K562 (cell line): ENCODE measurements around the gene AKAP6.

Source experiments
- FOXM1 ChIP-seq, 2 experiments: fragments of 450-650 bp in 1 of 2; sonication (generic) in 1 of 2; formaldehyde crosslinking in 1 of 2; IDR thresholded peaks; 2 replicates each; pipeline versions ENCODE4 v1.6.1 to v1.9.0; 2017 to 2022; ENCODE audit warnings: low read depth in 2 of 2, mild to moderate bottlenecking in 2 of 2, missing genetic modification reagents in 1 of 2, moderate library complexity in 1 of 2
- MAZ ChIP-seq, 2 experiments: fragments of 450-650 bp in 1 of 2; sonication (generic) in 1 of 2; formaldehyde crosslinking; IDR thresholded peaks in 1 of 2; conservative IDR thresholded peaks in 1 of 2; 2 replicates each; pipeline versions ENCODE4 v1.4.0 to v1.5.0; 2020; ENCODE audit warnings: mild to moderate bottlenecking in 1 of 2, missing genetic modification reagents in 1 of 2
- POLR2A ChIP-seq: fragments of 450-650 bp; conservative IDR thresholded peaks from 2 replicates; pipeline ENCODE4 v1.6.1; 2016
- TAF1 ChIP-seq: IDR thresholded peaks from 2 replicates; pipeline ENCODE4 v1.6.1; 2011; ENCODE audit warnings: mild to moderate bottlenecking, low read length, moderate library complexity; ENCODE audit not compliant: insufficient read depth, control insufficient read depth, severe bottlenecking; ENCODE audit errors: extremely low read depth
- TF ChIP-seq, protein P1 (sequence below), 3 experiments: IDR thresholded peaks in 2 of 3; conservative IDR thresholded peaks in 1 of 3; 2 replicates each; pipeline ENCODE4 v1.5.1; 2011 to 2012; ENCODE audit warnings: low read length in 3 of 3, mild to moderate bottlenecking in 3 of 3, control low read depth in 2 of 3, improper control_type of control experiment in 1 of 3, inconsistent platforms in 1 of 3, low read depth in 1 of 3, mixed read lengths in 1 of 3, moderate library complexity in 1 of 3; ENCODE audit not compliant: insufficient read depth in 2 of 3

- TF ChIP-seq POLR2A: no peak
- TF ChIP-seq TAF1: no peak
- no peak for TF ChIP-seq FOXM1 (IDR thresholded peaks at IDR 0.05; ENCODE audit: low read depth)
- no peak for TF ChIP-seq FOXM1 (CRISPR knock-in tag; IDR thresholded peaks at IDR 0.05; ENCODE audit: low read depth)
- TF ChIP-seq, protein P1, sequence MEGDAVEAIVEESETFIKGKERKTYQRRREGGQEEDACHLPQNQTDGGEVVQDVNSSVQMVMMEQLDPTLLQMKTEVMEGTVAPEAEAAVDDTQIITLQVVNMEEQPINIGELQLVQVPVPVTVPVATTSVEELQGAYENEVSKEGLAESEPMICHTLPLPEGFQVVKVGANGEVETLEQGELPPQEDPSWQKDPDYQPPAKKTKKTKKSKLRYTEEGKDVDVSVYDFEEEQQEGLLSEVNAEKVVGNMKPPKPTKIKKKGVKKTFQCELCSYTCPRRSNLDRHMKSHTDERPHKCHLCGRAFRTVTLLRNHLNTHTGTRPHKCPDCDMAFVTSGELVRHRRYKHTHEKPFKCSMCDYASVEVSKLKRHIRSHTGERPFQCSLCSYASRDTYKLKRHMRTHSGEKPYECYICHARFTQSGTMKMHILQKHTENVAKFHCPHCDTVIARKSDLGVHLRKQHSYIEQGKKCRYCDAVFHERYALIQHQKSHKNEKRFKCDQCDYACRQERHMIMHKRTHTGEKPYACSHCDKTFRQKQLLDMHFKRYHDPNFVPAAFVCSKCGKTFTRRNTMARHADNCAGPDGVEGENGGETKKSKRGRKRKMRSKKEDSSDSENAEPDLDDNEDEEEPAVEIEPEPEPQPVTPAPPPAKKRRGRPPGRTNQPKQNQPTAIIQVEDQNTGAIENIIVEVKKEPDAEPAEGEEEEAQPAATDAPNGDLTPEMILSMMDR (IDR thresholded peaks at IDR 0.05 in 2 of 3, conservative IDR thresholded peaks at IDR 0.05 in 1 of 3; ENCODE audit: insufficient read depth in 2 of 3, low read depth in 1 of 3, low read length in 3 of 3): no peak
- TF ChIP-seq MAZ (CRISPR knock-in tag; conservative IDR thresholded peaks at IDR 0.05 in 1 of 2, IDR thresholded peaks at IDR 0.05 in 1 of 2): no peak
These were observed 145.5 kb downstream of the AKAP6 start for GRCh38 chr14:32474478-32475195.
